Astrocyte (in vitro differentiated cells and primary cell): Measurements from ENCODE around the gene DHRS13. TPM values are rescaled to one million over a fixed set of nuclear protein-coding genes. Genes with fewer than 3 reads are reported as not detected.
A peak's percentile ranks its signal among the peaks of the same experiment; 100 is the strongest.

Experiments used
- DNase-seq: peaks from one replicate; pipeline ENCODE4 v3.0.0-alpha.2; 2010; ENCODE audit warnings: low read depth
- FAIRE-seq: peaks from 2 replicates; lab custom pipeline; 2011; peaks lifted over from hg19 to GRCh38; lab: Jason Lieb, UNC
- H2AFZ ChIP-seq: 2 replicates; pipeline ENCODE4 v1.6.0; 2012; ENCODE audit warnings: low read depth, low read length, inconsistent platforms
- H3K27ac ChIP-seq: 2 replicates; pipeline ENCODE4 v1.5.1; 2011; ENCODE audit warnings: low read depth, low read length, inconsistent platforms
- H3K27me3 ChIP-seq: 2 replicates; pipeline ENCODE4 v1.6.0; 2011; ENCODE audit warnings: low read length, inconsistent platforms; ENCODE audit not compliant: insufficient read depth
- H3K36me3 ChIP-seq: 2 replicates; pipeline ENCODE4 v1.5.1; 2011; ENCODE audit warnings: low read length, inconsistent platforms; ENCODE audit not compliant: insufficient read depth
- H3K4me1 ChIP-seq: 2 replicates; pipeline ENCODE4 v1.5.1; 2011; ENCODE audit warnings: low read length, inconsistent platforms; ENCODE audit not compliant: insufficient read depth
- H3K4me2 ChIP-seq: 2 replicates; pipeline ENCODE4 v1.6.0; 2012; ENCODE audit warnings: low read length, inconsistent platforms
- H3K4me3 ChIP-seq: 2 replicates; pipeline ENCODE4 v1.5.1; 2011; ENCODE audit warnings: low read depth, mild to moderate bottlenecking, low read length, inconsistent platforms; ENCODE audit not compliant: insufficient read depth
- H3K79me2 ChIP-seq: 2 replicates; pipeline ENCODE4 v1.6.0; 2012; ENCODE audit warnings: mild to moderate bottlenecking, low read length, inconsistent platforms; ENCODE audit not compliant: insufficient read depth
- H3K9ac ChIP-seq: 2 replicates; pipeline ENCODE4 v1.6.0; 2012; ENCODE audit warnings: mild to moderate bottlenecking, low read length, inconsistent platforms
- H3K9me3 ChIP-seq: 2 replicates; pipeline ENCODE4 v1.5.1; 2012; ENCODE audit warnings: low read depth, mild to moderate bottlenecking, low read length, inconsistent platforms; ENCODE audit not compliant: insufficient read depth
- H4K20me1 ChIP-seq: 2 replicates; pipeline ENCODE4 v1.6.0; 2012; ENCODE audit warnings: low read length, inconsistent platforms; ENCODE audit not compliant: insufficient read depth
- H3K27ac Mint-ChIP-seq: one replicate; pipeline ENCODE4 v1.8.0; 2021; ENCODE audit warnings: mild to moderate bottlenecking, mixed read lengths; ENCODE audit not compliant: unreplicated experiment
- H3K27me3 Mint-ChIP-seq: one replicate; pipeline ENCODE4 v1.8.0; 2021; ENCODE audit warnings: low read depth, mixed read lengths; ENCODE audit not compliant: unreplicated experiment
- H3K36me3 Mint-ChIP-seq: one replicate; pipeline ENCODE4 v1.8.0; 2021; ENCODE audit warnings: low read depth, mixed read lengths; ENCODE audit not compliant: unreplicated experiment
- H3K4me1 Mint-ChIP-seq: one replicate; pipeline ENCODE4 v1.8.0; 2021; ENCODE audit warnings: low read depth, mixed read lengths; ENCODE audit not compliant: unreplicated experiment
- H3K4me3 Mint-ChIP-seq: one replicate; pipeline ENCODE4 v1.8.0; 2021; ENCODE audit warnings: mild to moderate bottlenecking, moderate library complexity, mixed read lengths; ENCODE audit not compliant: unreplicated experiment
- H3K9me3 Mint-ChIP-seq: one replicate; pipeline ENCODE4 v1.8.0; 2021; ENCODE audit warnings: mild to moderate bottlenecking, mixed read lengths; ENCODE audit not compliant: unreplicated experiment
- EZH2 ChIP-seq: IDR thresholded peaks from 2 replicates; pipeline ENCODE4 v1.6.1; 2012; ENCODE audit warnings: mild to moderate bottlenecking, low read length, inconsistent platforms; ENCODE audit not compliant: insufficient read depth
- total RNA-seq: library from RNA; stranded (reverse); gene quantifications from 2 replicates; pipeline ENCODE4 v1.2.1, GENCODE V29; 2021
- TF ChIP-seq, protein P1 (sequence below): IDR thresholded peaks from 2 replicates; pipeline ENCODE4 v1.5.1; 2011; ENCODE audit warnings: low read depth, mild to moderate bottlenecking, inconsistent platforms, low read length, moderate library complexity; ENCODE audit not compliant: insufficient read depth

The DHRS13 gene
- total RNA-seq, 1 donor from 2014 or later: 4.3 TPM

DNA sequence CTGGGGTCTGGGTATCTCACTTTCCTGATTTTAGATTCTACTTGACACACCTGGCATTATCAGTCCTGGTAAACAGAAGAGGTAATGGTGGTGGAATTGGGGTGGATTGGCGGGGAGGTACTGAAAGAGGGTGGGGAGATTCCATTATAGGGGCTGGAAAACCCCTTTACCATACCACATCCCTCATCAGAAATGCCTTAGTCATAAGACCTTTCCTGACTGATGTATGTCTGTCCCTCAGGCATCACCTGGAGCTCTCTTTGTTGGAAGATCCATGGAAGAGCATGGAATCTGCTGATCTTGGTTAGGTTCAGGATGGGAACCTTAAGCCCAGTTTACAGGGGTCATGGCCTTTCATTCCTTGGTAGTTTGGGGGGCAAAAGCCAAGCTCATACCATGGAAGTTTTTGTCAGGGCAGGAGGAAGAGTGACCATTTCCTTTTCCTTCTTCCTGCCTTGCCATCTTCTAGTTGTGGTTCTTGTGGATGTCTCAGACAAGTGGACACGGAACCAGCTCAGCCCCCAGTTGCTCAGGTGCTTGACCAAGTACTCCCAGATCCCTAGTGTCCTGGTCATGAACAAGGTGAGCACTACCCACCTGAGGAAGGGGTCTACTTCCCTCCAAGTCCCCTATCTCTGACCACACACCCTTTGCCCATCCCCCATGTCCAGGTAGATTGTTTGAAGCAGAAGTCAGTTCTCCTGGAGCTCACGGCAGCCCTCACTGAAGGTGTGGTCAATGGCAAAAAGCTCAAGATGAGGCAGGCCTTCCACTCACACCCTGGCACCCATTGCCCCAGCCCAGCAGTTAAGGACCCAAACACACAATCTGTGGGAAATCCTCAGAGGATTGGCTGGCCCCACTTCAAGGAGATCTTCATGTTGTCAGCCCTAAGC lies 44.7 kb downstream of the DHRS13 start:
- Histone ChIP-seq H3K27ac (no peak overlapping the region), H4K20me1 (no peaks in the 10 kb centered on the region), H3K27me3 (no peaks in the 10 kb centered on the region), H3K9me3 (no peaks in the 10 kb centered on the region), H3K4me1 (peaks cover 5% of the 10 kb centered on the region), H2AFZ (no peak overlapping the region), H3K36me3 (peaks cover 14% of the 10 kb centered on the region), H3K4me3 (no peak overlapping the region), H3K79me2 (peaks cover 17% of the 10 kb centered on the region), H3K9ac (no peak overlapping the region), H3K4me2 (no peak overlapping the region)
- H3K27me3 Mint-ChIP-seq: no peaks in the 10 kb centered on the region
- H3K4me3 Mint-ChIP-seq: no peak overlapping the region
- TF ChIP-seq EZH2: no peak
- TF ChIP-seq, protein P1, sequence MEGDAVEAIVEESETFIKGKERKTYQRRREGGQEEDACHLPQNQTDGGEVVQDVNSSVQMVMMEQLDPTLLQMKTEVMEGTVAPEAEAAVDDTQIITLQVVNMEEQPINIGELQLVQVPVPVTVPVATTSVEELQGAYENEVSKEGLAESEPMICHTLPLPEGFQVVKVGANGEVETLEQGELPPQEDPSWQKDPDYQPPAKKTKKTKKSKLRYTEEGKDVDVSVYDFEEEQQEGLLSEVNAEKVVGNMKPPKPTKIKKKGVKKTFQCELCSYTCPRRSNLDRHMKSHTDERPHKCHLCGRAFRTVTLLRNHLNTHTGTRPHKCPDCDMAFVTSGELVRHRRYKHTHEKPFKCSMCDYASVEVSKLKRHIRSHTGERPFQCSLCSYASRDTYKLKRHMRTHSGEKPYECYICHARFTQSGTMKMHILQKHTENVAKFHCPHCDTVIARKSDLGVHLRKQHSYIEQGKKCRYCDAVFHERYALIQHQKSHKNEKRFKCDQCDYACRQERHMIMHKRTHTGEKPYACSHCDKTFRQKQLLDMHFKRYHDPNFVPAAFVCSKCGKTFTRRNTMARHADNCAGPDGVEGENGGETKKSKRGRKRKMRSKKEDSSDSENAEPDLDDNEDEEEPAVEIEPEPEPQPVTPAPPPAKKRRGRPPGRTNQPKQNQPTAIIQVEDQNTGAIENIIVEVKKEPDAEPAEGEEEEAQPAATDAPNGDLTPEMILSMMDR: no peak
- H3K9me3 Mint-ChIP-seq: no peaks in the 10 kb centered on the region
- no peak overlapping the region for H3K27ac Mint-ChIP-seq
- FAIRE-seq (no peak), DNase-seq (no peak)
- H3K36me3 Mint-ChIP-seq: peaks cover 25% of the 10 kb centered on the region
- no peaks in the 10 kb centered on the region for H3K4me1 Mint-ChIP-seq

DNA sequence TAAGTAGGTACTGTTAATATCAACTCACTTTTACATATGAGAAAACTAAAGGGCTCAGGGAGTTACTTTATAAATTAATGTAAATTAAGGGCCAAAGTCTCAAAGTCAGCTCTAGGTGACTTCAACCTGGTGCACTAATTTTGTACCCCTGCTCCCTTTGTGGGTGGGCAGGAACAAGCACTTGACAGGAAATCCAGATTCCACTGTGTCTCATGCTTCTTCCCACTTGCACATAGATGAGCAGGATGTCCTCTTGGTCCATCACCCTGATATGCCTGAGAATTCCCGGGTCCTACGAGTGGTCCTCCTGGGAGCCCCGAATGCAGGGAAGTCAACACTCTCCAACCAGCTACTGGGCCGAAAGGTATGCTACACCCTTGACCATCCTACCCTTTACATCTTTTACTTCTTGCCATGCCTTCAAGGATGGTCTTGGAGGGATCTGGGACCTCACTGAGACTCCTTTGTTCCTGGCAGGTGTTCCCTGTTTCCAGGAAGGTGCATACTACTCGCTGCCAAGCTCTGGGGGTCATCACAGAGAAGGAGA lies 46.8 kb downstream of the DHRS13 start:
- Histone ChIP-seq H3K27me3 (no peaks in the 10 kb centered on the region), H3K27ac (no peak overlapping the region), H3K4me2 (peak overlapping the region; percentile 92), H3K36me3 (peaks cover 14% of the 10 kb centered on the region), H2AFZ (no peak overlapping the region), H3K9ac (no peak overlapping the region), H4K20me1 (no peaks in the 10 kb centered on the region), H3K79me2 (peaks cover 17% of the 10 kb centered on the region), H3K9me3 (no peaks in the 10 kb centered on the region), H3K4me3 (peak overlapping the region; percentile 89), H3K4me1 (peaks cover 5% of the 10 kb centered on the region)
- Mint-ChIP-seq H3K27me3 (no peaks in the 10 kb centered on the region), H3K36me3 (peaks cover 20% of the 10 kb centered on the region), H3K9me3 (no peaks in the 10 kb centered on the region), H3K4me3 (peak overlapping the region; percentile 95), H3K27ac (no peak overlapping the region), H3K4me1 (no peaks in the 10 kb centered on the region)
- no peak for TF ChIP-seq EZH2
- TF ChIP-seq, protein P1: no peak
- DNase-seq: no peak
- FAIRE-seq: no peak
